H1 (cell line): ENCODE data around the gene NAXD. TPM values are rescaled to one million over a fixed set of nuclear protein-coding genes. Genes with fewer than 3 reads are reported as not detected.

Experiments used
- BRCA1 ChIP-seq: IDR thresholded peaks from 2 replicates; pipeline ENCODE4 v1.6.1; 2012; ENCODE audit warnings: low read depth, low read length, improper control_type of control experiment
- CBX5 ChIP-seq: fragments of 300-800, 300-1000 bp; sonication (generic); IDR thresholded peaks from 2 replicates; pipeline ENCODE4 v1.7.1; 2016; ENCODE audit warnings: antibody characterized with exemption, low read length, low read depth
- EZH2 ChIP-seq: fragments of 200-600 bp; sonication (generic); IDR thresholded peaks from 2 replicates; pipeline ENCODE4 v1.7.1; 2012; ENCODE audit warnings: low read depth, mild to moderate bottlenecking, moderate library complexity, low read length, inconsistent platforms; ENCODE audit not compliant: severe bottlenecking
- JUN ChIP-seq: IDR thresholded peaks from 2 replicates; pipeline ENCODE4 v1.6.1; 2011; ENCODE audit warnings: low read depth, mild to moderate bottlenecking, improper control_type of control experiment, low read length
- PHF8 ChIP-seq: fragments of 200-600 bp; sonication (generic); conservative IDR thresholded peaks from 2 replicates; pipeline ENCODE4 v1.7.1; 2012; ENCODE audit warnings: low read depth, mild to moderate bottlenecking, inconsistent platforms, low read length, moderate library complexity
- RXRA ChIP-seq: IDR thresholded peaks from 2 replicates; pipeline ENCODE4 v1.6.1; 2011; ENCODE audit warnings: low read depth, mild to moderate bottlenecking, low read length, moderate library complexity; ENCODE audit not compliant: insufficient read depth
- SAP30 ChIP-seq: fragments of 300-600 bp; sonication (generic); IDR thresholded peaks from 2 replicates; pipeline ENCODE4 v1.7.1; 2012; ENCODE audit warnings: low read length, moderate library complexity, mild to moderate bottlenecking, inconsistent platforms; ENCODE audit not compliant: insufficient read depth, insufficient replicate concordance
- TEAD4 ChIP-seq: IDR thresholded peaks from 2 replicates; pipeline ENCODE4 v1.6.1; 2012; ENCODE audit warnings: low read depth, low read length, inconsistent platforms, mixed read lengths
- polyA plus RNA-seq, 7 experiments: library from polyadenylated mRNA; depleted of rRNA in 3 of 7; stranded (reverse) in 5 of 7; unstranded in 2 of 7; fragments of >200 nt in 5 of 7; fragments of 200-250 nt in 2 of 7; gene quantifications; 1 replicate in 5 of 7; 2 replicates in 1 of 7; 4 replicates in 1 of 7; pipeline versions ENCODE4 v1.2.1 to v1.2.3, GENCODE V29; 2011 to 2013; ENCODE audit warnings: missing spikeins in 2 of 7, mixed read lengths in 2 of 7
- total RNA-seq: library from RNA; stranded (reverse); fragmentation: NEBNext Ultra II Directional; extraction: Animal tissue kit (Norgen Biotek cat#: 25700); gene quantifications from 2 replicates; pipeline ENCODE4 v1.2.1, GENCODE V29; 2021
- TF ChIP-seq, protein P1 (sequence below): fragments of 300-600 bp; sonication (generic); IDR thresholded peaks from 2 replicates; pipeline ENCODE4 v1.7.1; 2012; ENCODE audit warnings: low read length, moderate library complexity, mild to moderate bottlenecking, inconsistent platforms; ENCODE audit not compliant: insufficient replicate concordance
- TF ChIP-seq, protein P2 (sequence below): IDR thresholded peaks from 2 replicates; pipeline ENCODE4 v1.6.1; 2012; ENCODE audit warnings: inconsistent platforms
- TF ChIP-seq, protein P3 (sequence below): IDR thresholded peaks from 2 replicates; pipeline ENCODE4 v1.6.1; 2011; ENCODE audit warnings: low read depth, mild to moderate bottlenecking, low read length; ENCODE audit not compliant: insufficient read depth

NAXD gene
- total and polyA plus RNA-seq, 2 of the 8 experiments (the other 6 are each of a cell fraction or from before 2014, with no cell fraction given) = 25.4 to 35.5 TPM

DNA sequence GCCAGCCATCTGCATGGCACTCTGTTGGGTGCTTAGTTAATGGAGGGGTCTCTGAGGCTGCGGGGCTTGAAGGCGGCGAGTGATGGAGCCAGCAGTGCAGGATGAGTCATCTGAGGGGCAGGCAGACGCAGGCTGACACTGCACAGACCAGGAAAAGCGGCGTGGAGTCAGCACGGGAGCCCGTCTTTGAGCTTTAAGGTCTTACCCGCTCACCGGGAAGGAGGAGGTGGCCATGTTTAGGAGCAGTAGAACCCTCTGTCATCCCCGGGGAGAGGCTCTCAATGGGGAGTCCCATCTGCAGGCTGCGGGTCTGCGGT lies 13.1 kb downstream of the NAXD start (continued):
- TF ChIP-seq, protein P1, sequence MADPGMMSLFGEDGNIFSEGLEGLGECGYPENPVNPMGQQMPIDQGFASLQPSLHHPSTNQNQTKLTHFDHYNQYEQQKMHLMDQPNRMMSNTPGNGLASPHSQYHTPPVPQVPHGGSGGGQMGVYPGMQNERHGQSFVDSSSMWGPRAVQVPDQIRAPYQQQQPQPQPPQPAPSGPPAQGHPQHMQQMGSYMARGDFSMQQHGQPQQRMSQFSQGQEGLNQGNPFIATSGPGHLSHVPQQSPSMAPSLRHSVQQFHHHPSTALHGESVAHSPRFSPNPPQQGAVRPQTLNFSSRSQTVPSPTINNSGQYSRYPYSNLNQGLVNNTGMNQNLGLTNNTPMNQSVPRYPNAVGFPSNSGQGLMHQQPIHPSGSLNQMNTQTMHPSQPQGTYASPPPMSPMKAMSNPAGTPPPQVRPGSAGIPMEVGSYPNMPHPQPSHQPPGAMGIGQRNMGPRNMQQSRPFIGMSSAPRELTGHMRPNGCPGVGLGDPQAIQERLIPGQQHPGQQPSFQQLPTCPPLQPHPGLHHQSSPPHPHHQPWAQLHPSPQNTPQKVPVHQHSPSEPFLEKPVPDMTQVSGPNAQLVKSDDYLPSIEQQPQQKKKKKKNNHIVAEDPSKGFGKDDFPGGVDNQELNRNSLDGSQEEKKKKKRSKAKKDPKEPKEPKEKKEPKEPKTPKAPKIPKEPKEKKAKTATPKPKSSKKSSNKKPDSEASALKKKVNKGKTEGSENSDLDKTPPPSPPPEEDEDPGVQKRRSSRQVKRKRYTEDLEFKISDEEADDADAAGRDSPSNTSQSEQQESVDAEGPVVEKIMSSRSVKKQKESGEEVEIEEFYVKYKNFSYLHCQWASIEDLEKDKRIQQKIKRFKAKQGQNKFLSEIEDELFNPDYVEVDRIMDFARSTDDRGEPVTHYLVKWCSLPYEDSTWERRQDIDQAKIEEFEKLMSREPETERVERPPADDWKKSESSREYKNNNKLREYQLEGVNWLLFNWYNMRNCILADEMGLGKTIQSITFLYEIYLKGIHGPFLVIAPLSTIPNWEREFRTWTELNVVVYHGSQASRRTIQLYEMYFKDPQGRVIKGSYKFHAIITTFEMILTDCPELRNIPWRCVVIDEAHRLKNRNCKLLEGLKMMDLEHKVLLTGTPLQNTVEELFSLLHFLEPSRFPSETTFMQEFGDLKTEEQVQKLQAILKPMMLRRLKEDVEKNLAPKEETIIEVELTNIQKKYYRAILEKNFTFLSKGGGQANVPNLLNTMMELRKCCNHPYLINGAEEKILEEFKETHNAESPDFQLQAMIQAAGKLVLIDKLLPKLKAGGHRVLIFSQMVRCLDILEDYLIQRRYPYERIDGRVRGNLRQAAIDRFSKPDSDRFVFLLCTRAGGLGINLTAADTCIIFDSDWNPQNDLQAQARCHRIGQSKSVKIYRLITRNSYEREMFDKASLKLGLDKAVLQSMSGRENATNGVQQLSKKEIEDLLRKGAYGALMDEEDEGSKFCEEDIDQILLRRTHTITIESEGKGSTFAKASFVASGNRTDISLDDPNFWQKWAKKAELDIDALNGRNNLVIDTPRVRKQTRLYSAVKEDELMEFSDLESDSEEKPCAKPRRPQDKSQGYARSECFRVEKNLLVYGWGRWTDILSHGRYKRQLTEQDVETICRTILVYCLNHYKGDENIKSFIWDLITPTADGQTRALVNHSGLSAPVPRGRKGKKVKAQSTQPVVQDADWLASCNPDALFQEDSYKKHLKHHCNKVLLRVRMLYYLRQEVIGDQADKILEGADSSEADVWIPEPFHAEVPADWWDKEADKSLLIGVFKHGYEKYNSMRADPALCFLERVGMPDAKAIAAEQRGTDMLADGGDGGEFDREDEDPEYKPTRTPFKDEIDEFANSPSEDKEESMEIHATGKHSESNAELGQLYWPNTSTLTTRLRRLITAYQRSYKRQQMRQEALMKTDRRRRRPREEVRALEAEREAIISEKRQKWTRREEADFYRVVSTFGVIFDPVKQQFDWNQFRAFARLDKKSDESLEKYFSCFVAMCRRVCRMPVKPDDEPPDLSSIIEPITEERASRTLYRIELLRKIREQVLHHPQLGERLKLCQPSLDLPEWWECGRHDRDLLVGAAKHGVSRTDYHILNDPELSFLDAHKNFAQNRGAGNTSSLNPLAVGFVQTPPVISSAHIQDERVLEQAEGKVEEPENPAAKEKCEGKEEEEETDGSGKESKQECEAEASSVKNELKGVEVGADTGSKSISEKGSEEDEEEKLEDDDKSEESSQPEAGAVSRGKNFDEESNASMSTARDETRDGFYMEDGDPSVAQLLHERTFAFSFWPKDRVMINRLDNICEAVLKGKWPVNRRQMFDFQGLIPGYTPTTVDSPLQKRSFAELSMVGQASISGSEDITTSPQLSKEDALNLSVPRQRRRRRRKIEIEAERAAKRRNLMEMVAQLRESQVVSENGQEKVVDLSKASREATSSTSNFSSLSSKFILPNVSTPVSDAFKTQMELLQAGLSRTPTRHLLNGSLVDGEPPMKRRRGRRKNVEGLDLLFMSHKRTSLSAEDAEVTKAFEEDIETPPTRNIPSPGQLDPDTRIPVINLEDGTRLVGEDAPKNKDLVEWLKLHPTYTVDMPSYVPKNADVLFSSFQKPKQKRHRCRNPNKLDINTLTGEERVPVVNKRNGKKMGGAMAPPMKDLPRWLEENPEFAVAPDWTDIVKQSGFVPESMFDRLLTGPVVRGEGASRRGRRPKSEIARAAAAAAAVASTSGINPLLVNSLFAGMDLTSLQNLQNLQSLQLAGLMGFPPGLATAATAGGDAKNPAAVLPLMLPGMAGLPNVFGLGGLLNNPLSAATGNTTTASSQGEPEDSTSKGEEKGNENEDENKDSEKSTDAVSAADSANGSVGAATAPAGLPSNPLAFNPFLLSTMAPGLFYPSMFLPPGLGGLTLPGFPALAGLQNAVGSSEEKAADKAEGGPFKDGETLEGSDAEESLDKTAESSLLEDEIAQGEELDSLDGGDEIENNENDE = no peak
- TF ChIP-seq JUN (no peak), TEAD4 (no peak), BRCA1 (no peak), RXRA (no peak), EZH2 (no peak), CBX5 (no peak), SAP30 (no peak), PHF8 (no peak)
- TF ChIP-seq, protein P2, sequence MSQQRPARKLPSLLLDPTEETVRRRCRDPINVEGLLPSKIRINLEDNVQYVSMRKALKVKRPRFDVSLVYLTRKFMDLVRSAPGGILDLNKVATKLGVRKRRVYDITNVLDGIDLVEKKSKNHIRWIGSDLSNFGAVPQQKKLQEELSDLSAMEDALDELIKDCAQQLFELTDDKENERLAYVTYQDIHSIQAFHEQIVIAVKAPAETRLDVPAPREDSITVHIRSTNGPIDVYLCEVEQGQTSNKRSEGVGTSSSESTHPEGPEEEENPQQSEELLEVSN = no peak
- TF ChIP-seq, protein P3, sequence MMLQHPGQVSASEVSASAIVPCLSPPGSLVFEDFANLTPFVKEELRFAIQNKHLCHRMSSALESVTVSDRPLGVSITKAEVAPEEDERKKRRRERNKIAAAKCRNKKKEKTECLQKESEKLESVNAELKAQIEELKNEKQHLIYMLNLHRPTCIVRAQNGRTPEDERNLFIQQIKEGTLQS = no peak
